Epithelial cell of proximal tubule (primary cell): ENCODE measurements around the gene MLN. TPM values are rescaled to one million over a fixed set of nuclear protein-coding genes. Genes with fewer than 3 reads are reported as not detected.
A peak's percentile ranks its signal among the peaks of the same experiment; 100 is the strongest.

ENCODE experiments used
- DNase-seq: peaks from one replicate; pipeline ENCODE4 v3.0.0-alpha.2; 2011; ENCODE audit warnings: low read depth
- H3K4me3 ChIP-seq: 2 replicates; pipeline ENCODE4 v1.5.1; 2011; ENCODE audit warnings: low read depth, mild to moderate bottlenecking, low read length
- CTCF ChIP-seq: conservative IDR thresholded peaks from 2 replicates; pipeline ENCODE4 v1.5.1; 2012; ENCODE audit warnings: low read depth, mild to moderate bottlenecking, low read length
- total RNA-seq: library from RNA; depleted of rRNA; stranded (reverse); fragments of >200 nt; gene quantifications from 2 replicates; pipeline ENCODE4 v1.2.3, GENCODE V29; 2015

MLN gene
- total RNA-seq, 1 donor from 2014 or later, result not detected

GRCh38 chr6:33765368-33765767 lies 38.4 kb downstream of the MLN start:
- DNase-seq, result no peak
- no peak for TF ChIP-seq CTCF
- no peak overlapping the region for H3K4me3 ChIP-seq

- no peak for DNase-seq
- no peak overlapping the region for H3K4me3 ChIP-seq
- TF ChIP-seq CTCF, result no peak
These were observed 39.8 kb downstream of the MLN start for GRCh38 chr6:33764036-33764435.

- H3K4me3 ChIP-seq, result no peak overlapping the region
- DNase-seq, result no peak
- TF ChIP-seq CTCF, result no peak
These were observed 40.3 kb downstream of the MLN start for GRCh38 chr6:33763483-33763882.

- DNase-seq, result no peak
- no peak for TF ChIP-seq CTCF
- no peak overlapping the region for H3K4me3 ChIP-seq
These were observed 41.1 kb downstream of the MLN start for GRCh38 chr6:33762713-33763112.

DNA sequence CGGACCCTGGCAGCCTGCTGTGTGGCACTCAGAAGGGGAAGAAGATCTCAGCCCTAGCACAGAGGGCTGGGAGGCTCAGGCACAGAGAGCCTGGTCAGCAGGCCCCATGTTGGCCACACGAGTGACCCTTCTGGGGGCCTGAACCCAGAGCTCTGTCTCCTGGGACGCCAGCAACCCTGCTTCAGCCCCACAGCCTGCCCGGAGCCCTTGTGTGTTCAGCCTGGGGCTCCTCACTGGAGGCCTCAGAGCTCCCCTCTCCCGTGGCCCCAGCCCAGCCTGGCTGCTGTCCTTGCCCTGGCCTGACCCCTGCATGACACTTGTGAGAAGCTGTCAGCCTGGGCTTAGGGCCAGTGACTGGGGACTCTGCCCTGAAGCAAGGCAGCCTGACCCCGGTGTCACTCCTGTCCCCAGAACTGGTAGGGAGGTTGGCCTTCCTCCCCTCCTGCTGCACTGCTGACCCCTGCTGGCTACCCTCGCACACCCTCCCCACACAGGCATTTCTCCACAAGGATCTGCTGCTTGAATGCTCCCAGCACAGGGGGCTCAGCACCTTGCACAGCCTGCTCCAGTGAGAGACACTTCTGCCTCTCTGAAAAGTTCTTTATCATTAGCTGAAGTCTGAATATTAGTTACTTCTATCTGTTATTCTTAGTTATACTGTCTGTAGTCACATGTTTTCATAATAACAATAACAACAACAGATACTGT lies 41.7 kb downstream of the MLN start:
- TF ChIP-seq CTCF, result peak; percentile 89
- H3K4me3 ChIP-seq, result no peak overlapping the region
- DNase-seq, result no peak

GRCh38 chr6:33761581-33761921 lies 42.3 kb downstream of the MLN start:
- no peak for TF ChIP-seq CTCF
- no peak for DNase-seq
- no peak overlapping the region for H3K4me3 ChIP-seq
